SK-N-MC (cell line): ENCODE data around the gene MAGI2.

Source experiments
- DNase-seq: peaks from one replicate; pipeline ENCODE4 v3.0.0-alpha.2; 2011; ENCODE audit warnings: low read depth, low spot score
- H3K27ac ChIP-seq: fragments of 200-600 bp; sonication (generic); 2 replicates; pipeline ENCODE4 v1.5.1; 2016; ENCODE audit warnings: mixed run types
- H3K36me3 ChIP-seq: fragments of 200-600 bp; sonication (generic); 2 replicates; pipeline ENCODE4 v1.6.1; 2017; ENCODE audit warnings: antibody characterized with exemption, low read length, mixed read lengths; ENCODE audit not compliant: insufficient read depth
- H3K4me3 ChIP-seq: fragments of 200-600 bp; sonication (generic); 2 replicates; pipeline ENCODE4 v1.5.1; 2016
- H3K9ac ChIP-seq: fragments of 200-600 bp; sonication (generic); 2 replicates; pipeline ENCODE4 v1.8.0; 2017; ENCODE audit warnings: mixed run types, mixed read lengths; ENCODE audit not compliant: insufficient read length
- H3K9me3 ChIP-seq: fragments of 200-600 bp; sonication (generic); 2 replicates; pipeline ENCODE4 v1.6.1; 2017; ENCODE audit warnings: low read depth, mild to moderate bottlenecking, antibody characterized with exemption, low read length, moderate library complexity, mixed read lengths
- EZH2 ChIP-seq: fragments of 200-600 bp; sonication (generic); IDR thresholded peaks from one replicate; pipeline ENCODE4 v1.6.1; 2017; ENCODE audit warnings: antibody characterized with exemption
- FOXP2 ChIP-seq: optimal IDR thresholded peaks from 2 replicates; pipeline ENCODE3; 2011; ENCODE audit warnings: mild to moderate bottlenecking, moderate library complexity; ENCODE audit not compliant: insufficient read depth; ENCODE audit errors: extremely low read length, control extremely low read depth
- POLR2AphosphoS5 ChIP-seq: IDR thresholded peaks from 2 replicates; pipeline ENCODE4 v1.6.1; 2012; ENCODE audit warnings: mild to moderate bottlenecking, low read depth, low read length, borderline replicate concordance

Gene MAGI2

DNA sequence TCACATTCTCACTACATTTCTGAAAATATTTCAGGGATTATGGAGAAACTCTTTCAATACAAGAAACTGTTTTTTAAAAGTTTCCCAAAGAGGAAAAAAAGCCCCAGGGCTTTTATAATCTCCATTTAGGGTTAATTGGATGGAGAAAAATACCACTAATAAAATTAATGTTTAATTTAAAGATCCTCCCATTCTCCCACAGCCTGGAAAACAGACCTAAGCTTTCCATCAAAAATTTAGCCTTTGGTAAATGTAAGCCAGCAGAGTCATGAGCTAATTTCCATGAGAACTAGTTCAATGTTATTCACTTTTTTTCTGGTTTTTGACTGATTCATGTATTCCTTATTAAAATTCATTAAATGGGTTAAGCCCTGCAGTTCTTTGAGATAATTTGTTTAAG, 1246.2 kb downstream of the MAGI2 start:
- no peaks in the 10 kb centered on the region for H3K9me3 ChIP-seq
- H3K27ac ChIP-seq: no peak overlapping the region
- DNase-seq: no peak
- no peak overlapping the region for H3K4me3 ChIP-seq
- no peaks in the 10 kb centered on the region for H3K36me3 ChIP-seq
- no peak for TF ChIP-seq FOXP2
- no peak for TF ChIP-seq POLR2AphosphoS5
- no peak for TF ChIP-seq EZH2
- no peak overlapping the region for H3K9ac ChIP-seq

DNA sequence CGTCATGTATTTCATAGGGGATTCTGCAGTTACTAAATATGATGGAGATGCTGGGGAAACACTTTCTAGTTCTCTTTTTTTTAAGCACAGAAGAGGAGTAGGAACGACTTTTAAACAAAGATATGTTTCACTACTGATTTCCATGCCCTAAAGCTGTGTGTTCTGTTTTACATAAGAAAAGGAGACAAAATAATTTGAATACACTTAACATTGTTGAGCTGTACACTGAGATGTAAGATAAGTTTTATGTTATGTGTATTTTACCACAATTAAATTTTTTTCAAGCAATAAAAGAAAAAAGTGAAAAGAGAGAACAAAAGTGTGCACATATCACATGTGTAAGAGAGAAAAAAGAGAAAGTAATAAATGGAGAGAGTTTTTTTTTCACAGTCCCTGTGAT, 1246.7 kb downstream of the MAGI2 start:
- TF ChIP-seq FOXP2 (no peak), POLR2AphosphoS5 (no peak), EZH2 (no peak)
- H3K9ac ChIP-seq: no peak overlapping the region

GRCh38 chr7:78203042-78203720, 1250.3 kb downstream of the MAGI2 start:
- no peak overlapping the region for H3K9ac ChIP-seq
- TF ChIP-seq EZH2: no peak
- TF ChIP-seq FOXP2: no peak
- no peak for TF ChIP-seq POLR2AphosphoS5
- H3K9me3 ChIP-seq: no peaks in the 10 kb centered on the region
- H3K27ac ChIP-seq: no peak overlapping the region
- DNase-seq: no peak
- H3K4me3 ChIP-seq: no peak overlapping the region
- no peaks in the 10 kb centered on the region for H3K36me3 ChIP-seq

More for the DNA sequence above, 1246.7 kb downstream of the MAGI2 start:
- H3K36me3 ChIP-seq: no peaks in the 10 kb centered on the region
- H3K9me3 ChIP-seq: no peaks in the 10 kb centered on the region
- H3K27ac ChIP-seq: no peak overlapping the region
- no peak for DNase-seq
- no peak overlapping the region for H3K4me3 ChIP-seq

- DNase-seq: no peak
- TF ChIP-seq FOXP2 (no peak), POLR2AphosphoS5 (no peak), EZH2 (no peak)
- no peaks in the 10 kb centered on the region for H3K9me3 ChIP-seq
- no peak overlapping the region for H3K9ac ChIP-seq
- H3K27ac ChIP-seq: no peak overlapping the region
- H3K36me3 ChIP-seq: no peaks in the 10 kb centered on the region
- H3K4me3 ChIP-seq: no peak overlapping the region
Measured at GRCh38 chr7:78198756-78199155, 1254.7 kb downstream of the MAGI2 start.

DNA sequence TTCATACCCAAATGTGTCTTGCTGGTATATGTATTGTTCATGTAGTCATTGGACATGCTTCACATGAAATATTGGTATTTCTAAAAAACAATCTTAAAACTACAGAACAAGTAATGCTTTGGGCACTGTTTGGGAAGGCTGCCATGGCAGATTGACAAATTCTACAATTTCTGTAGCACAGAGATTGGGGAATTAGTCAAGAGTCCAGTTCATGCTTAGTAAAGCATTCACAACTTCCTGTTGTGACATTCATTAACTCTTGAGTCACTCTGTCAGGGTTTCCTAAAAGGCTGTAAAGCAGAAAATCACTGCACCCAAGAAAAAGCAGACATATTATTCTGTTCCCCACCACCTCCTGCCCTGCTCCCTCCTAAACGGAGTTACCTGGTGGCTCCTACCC, 1256.0 kb downstream of the MAGI2 start:
- no peak for TF ChIP-seq FOXP2
- no peak for TF ChIP-seq POLR2AphosphoS5
- TF ChIP-seq EZH2: no peak
- Histone ChIP-seq H3K27ac (no peak overlapping the region), H3K36me3 (no peaks in the 10 kb centered on the region), H3K4me3 (no peak overlapping the region), H3K9ac (no peak overlapping the region), H3K9me3 (no peaks in the 10 kb centered on the region)
- DNase-seq: no peak

GRCh38 chr7:78195281-78195680, 1258.2 kb downstream of the MAGI2 start:
- H3K27ac ChIP-seq: no peak overlapping the region
- no peak overlapping the region for H3K9ac ChIP-seq
- H3K4me3 ChIP-seq: no peak overlapping the region
- H3K9me3 ChIP-seq: no peaks in the 10 kb centered on the region
- no peak for TF ChIP-seq POLR2AphosphoS5
- H3K36me3 ChIP-seq: no peaks in the 10 kb centered on the region
- DNase-seq: no peak

DNA sequence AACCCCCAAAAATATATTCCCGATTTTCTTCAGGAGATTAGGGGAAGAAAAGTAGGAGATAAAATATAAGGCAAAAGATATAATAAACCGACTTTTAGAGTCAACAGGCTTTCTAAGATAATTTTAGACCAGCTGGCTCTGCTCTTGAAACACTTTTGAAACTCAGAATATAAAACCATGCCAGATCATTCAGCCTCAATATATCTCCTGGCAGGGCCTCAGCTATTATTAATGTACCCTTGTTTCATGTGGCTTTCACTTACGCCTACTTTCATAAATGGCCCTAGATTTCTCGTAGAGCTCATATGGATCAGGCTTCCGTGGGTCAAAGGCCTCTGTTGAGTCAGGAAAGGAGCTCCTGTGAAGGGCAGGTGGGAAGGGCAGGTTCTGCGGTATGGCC, 1258.9 kb downstream of the MAGI2 start:
- no peaks in the 10 kb centered on the region for H3K36me3 ChIP-seq
- no peaks in the 10 kb centered on the region for H3K9me3 ChIP-seq
- H3K4me3 ChIP-seq: no peak overlapping the region
- DNase-seq: no peak
- H3K9ac ChIP-seq: no peak overlapping the region
- TF ChIP-seq FOXP2 (no peak), POLR2AphosphoS5 (no peak), EZH2 (no peak)
- H3K27ac ChIP-seq: no peak overlapping the region

DNA sequence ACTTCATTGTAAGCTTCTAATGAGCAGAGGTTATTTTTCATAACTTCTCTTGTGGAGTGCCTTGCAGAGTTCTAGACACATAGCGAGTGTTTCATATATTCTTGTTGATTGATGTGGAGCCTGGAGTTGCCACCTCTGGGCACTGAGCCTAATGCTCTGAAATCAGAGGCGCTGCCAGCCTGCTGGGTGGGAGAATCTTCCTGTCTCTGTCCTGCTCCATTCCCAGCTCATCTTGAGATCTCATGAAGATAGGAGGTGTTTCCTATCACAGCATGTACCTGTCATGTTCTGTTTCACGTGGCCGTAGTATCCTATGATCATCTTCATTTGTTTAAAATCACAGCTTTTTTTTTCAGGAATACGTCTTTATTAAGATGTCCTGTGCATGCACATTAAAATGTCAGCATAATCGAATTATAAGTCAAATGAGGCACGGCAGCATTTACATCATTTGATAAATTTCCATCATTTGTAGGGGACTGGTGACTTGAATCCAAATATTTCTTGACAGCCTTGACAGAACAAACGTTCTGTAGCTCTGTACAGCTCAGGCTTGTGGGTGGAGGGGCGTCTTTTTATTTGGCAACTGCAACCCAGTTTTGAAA, 1261.9 kb downstream of the MAGI2 start:
- DNase-seq: no peak
- no peak overlapping the region for H3K27ac ChIP-seq
- no peak overlapping the region for H3K4me3 ChIP-seq
- no peaks in the 10 kb centered on the region for H3K36me3 ChIP-seq
- TF ChIP-seq EZH2 (no peak), POLR2AphosphoS5 (no peak), FOXP2 (no peak)
- no peaks in the 10 kb centered on the region for H3K9me3 ChIP-seq
- no peak overlapping the region for H3K9ac ChIP-seq

DNA sequence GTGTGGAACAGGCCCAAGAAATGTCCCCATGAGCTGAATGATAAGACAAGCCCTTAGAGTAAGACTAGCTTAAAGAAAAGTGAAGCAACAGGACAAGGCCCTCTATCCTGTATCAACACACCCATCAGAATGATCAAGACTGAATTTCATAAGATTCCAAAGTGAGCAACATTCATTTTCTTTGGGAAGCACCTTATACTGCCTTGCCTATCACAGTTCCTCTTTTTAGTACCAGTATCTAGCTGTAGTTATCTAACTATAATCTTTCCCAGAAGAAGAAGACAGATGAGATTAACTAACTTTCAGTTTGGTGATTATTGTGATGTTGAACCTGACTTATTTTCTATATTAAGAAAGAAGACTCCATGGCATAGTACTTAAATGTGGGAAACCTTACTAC, 1263.7 kb downstream of the MAGI2 start:
- TF ChIP-seq EZH2 (no peak), POLR2AphosphoS5 (no peak), FOXP2 (no peak)
- DNase-seq: no peak
- H3K9me3 ChIP-seq: no peaks in the 10 kb centered on the region
- H3K4me3 ChIP-seq: no peak overlapping the region
- no peak overlapping the region for H3K9ac ChIP-seq
- H3K36me3 ChIP-seq: no peaks in the 10 kb centered on the region
- no peak overlapping the region for H3K27ac ChIP-seq
